H9 (cell line): ENCODE data around the gene CARM1. TPM values are rescaled to one million over a fixed set of nuclear protein-coding genes. Genes with fewer than 3 reads are reported as not detected.
"Not testable (repeated sequence)": the region's sequence is repeated elsewhere in the genome, so short reads cannot be mapped to it uniquely, and the experiment has no call there.

Source experiments
- DNase-seq: peaks from one replicate; pipeline ENCODE4 v3.0.0-alpha.2; 2017
- H2AFZ ChIP-seq: one replicate; pipeline ENCODE4 v1.6.1; 2013; ENCODE audit warnings: mild to moderate bottlenecking, low read length, control low read depth, moderate library complexity
- H2AK5ac ChIP-seq: 2 replicates; pipeline ENCODE4 v1.6.1; 2013; ENCODE audit warnings: low read length, control low read depth, mixed read lengths; ENCODE audit not compliant: insufficient read length
- H2BK120ac ChIP-seq: one replicate; pipeline ENCODE4 v1.6.1; 2013; ENCODE audit warnings: low read depth, mild to moderate bottlenecking, low read length, control low read depth, inconsistent platforms; ENCODE audit not compliant: poor library complexity, severe bottlenecking
- H2BK12ac ChIP-seq: 2 replicates; pipeline ENCODE4 v1.6.1; 2013; ENCODE audit warnings: low read length, control low read depth, mixed read lengths, low read depth; ENCODE audit not compliant: insufficient read length
- H2BK15ac ChIP-seq: 2 replicates; pipeline ENCODE4 v1.6.1; 2013; ENCODE audit warnings: low read depth, low read length, control low read depth
- H2BK20ac ChIP-seq: one replicate; pipeline ENCODE4 v1.6.1; 2013; ENCODE audit warnings: low read depth, mild to moderate bottlenecking, low read length, control low read depth, inconsistent platforms; ENCODE audit not compliant: poor library complexity, severe bottlenecking
- H2BK5ac ChIP-seq: 2 replicates; pipeline ENCODE4 v1.6.1; 2013; ENCODE audit warnings: low read length, control low read depth, mixed read lengths; ENCODE audit not compliant: insufficient read length
- H3K14ac ChIP-seq: 2 replicates; pipeline ENCODE4 v1.6.1; 2013; ENCODE audit warnings: low read length, control low read depth; ENCODE audit not compliant: insufficient read depth
- H3K18ac ChIP-seq: 2 replicates; pipeline ENCODE4 v1.6.1; 2013; ENCODE audit warnings: low read depth, mild to moderate bottlenecking, mixed read lengths, low read length, control low read depth; ENCODE audit not compliant: insufficient read length
- H3K23ac ChIP-seq: 2 replicates; pipeline ENCODE4 v1.6.1; 2013; ENCODE audit warnings: low read length, control low read depth, mixed read lengths, low read depth; ENCODE audit not compliant: insufficient read length
- H3K23me2 ChIP-seq: 2 replicates; pipeline ENCODE4 v1.6.1; 2013; ENCODE audit warnings: low read depth, mild to moderate bottlenecking, mixed read lengths, low read length, control low read depth; ENCODE audit not compliant: insufficient read length, poor library complexity, severe bottlenecking
- H3K27ac ChIP-seq: 2 replicates; pipeline ENCODE4 v1.5.1; 2013; ENCODE audit warnings: low read length, control low read depth, mixed read lengths, low read depth; ENCODE audit not compliant: insufficient read length
- H3K27me3 ChIP-seq: 2 replicates; pipeline ENCODE4 v1.6.1; 2013; ENCODE audit warnings: low read length, control low read depth, inconsistent platforms; ENCODE audit not compliant: insufficient read depth
- H3K4ac ChIP-seq: 2 replicates; pipeline ENCODE4 v1.6.1; 2013; ENCODE audit warnings: low read depth, mild to moderate bottlenecking, control low read depth, inconsistent platforms, low read length, moderate library complexity
- H3K4me1 ChIP-seq: 2 replicates; pipeline ENCODE4 v1.6.1; 2013; ENCODE audit warnings: low read length, control low read depth, inconsistent platforms; ENCODE audit not compliant: insufficient read depth
- H3K4me2 ChIP-seq: 2 replicates; pipeline ENCODE4 v1.6.1; 2013; ENCODE audit warnings: low read length, control low read depth, mixed read lengths; ENCODE audit not compliant: insufficient read length, insufficient read depth
- H3K56ac ChIP-seq: 2 replicates; pipeline ENCODE4 v1.6.1; 2013; ENCODE audit warnings: low read depth, mild to moderate bottlenecking, mixed read lengths, low read length, control low read depth; ENCODE audit not compliant: insufficient read length
- H3K79me1 ChIP-seq: 2 replicates; pipeline ENCODE4 v1.6.1; 2013; ENCODE audit warnings: low read depth, mild to moderate bottlenecking, moderate library complexity, low read length, control low read depth, inconsistent platforms; ENCODE audit not compliant: insufficient read depth, poor library complexity, severe bottlenecking
- H3K79me2 ChIP-seq: 2 replicates; pipeline ENCODE4 v1.6.1; 2013; ENCODE audit warnings: low read length, control low read depth, inconsistent platforms; ENCODE audit not compliant: insufficient read depth
- H3K9ac ChIP-seq: 2 replicates; pipeline ENCODE4 v1.6.1; 2013; ENCODE audit warnings: low read length, control low read depth, mixed read lengths; ENCODE audit not compliant: insufficient read length; ENCODE audit errors: extremely low read depth
- H3K9me3 ChIP-seq: one replicate; pipeline ENCODE4 v1.6.1; 2013; ENCODE audit warnings: low read depth, low read length, inconsistent platforms; ENCODE audit not compliant: control insufficient read depth
- H3T11ph ChIP-seq: one replicate; pipeline ENCODE4 v1.6.1; 2013; ENCODE audit warnings: mild to moderate bottlenecking, low read length, control low read depth, inconsistent platforms
- H4K20me1 ChIP-seq: one replicate; pipeline ENCODE4 v1.6.1; 2013; ENCODE audit not compliant: control insufficient read depth, insufficient read length, insufficient read depth
- H4K5ac ChIP-seq: 2 replicates; pipeline ENCODE4 v1.6.1; 2013; ENCODE audit warnings: low read depth, mild to moderate bottlenecking, mixed read lengths, low read length, control low read depth; ENCODE audit not compliant: insufficient read length
- H4K8ac ChIP-seq: replicated peaks from 2 replicates; pipeline ENCODE4 v1.6.1; 2013; ENCODE audit warnings: low read length, control low read depth, mixed read lengths, low read depth; ENCODE audit not compliant: insufficient read length
- H4K91ac ChIP-seq: 2 replicates; pipeline ENCODE4 v1.6.1; 2013; ENCODE audit warnings: low read depth, mild to moderate bottlenecking, moderate library complexity, mixed read lengths, low read length, control low read depth; ENCODE audit not compliant: insufficient read length
- H3K27ac Mint-ChIP-seq, 3 experiments: 2 replicates in 2 of 3; 3 replicates in 1 of 3; pipeline ENCODE4 v1.8.0; 2020 to 2021; ENCODE audit warnings: mixed read lengths in 3 of 3, mild to moderate bottlenecking in 1 of 3, moderate library complexity in 1 of 3
- H3K27me3 Mint-ChIP-seq: 2 replicates; pipeline ENCODE4 v1.8.0; 2021; ENCODE audit warnings: low read depth, mild to moderate bottlenecking, moderate library complexity, mixed read lengths
- H3K36me3 Mint-ChIP-seq, 3 experiments: 2 replicates in 2 of 3; 3 replicates in 1 of 3; pipeline ENCODE4 v1.8.0; 2020 to 2021; ENCODE audit warnings: low read depth in 3 of 3, mixed read lengths in 3 of 3; ENCODE audit not compliant: insufficient read depth in 1 of 3
- H3K4me1 Mint-ChIP-seq, 2 experiments: 2 replicates each; pipeline ENCODE4 v1.8.0; 2020; ENCODE audit warnings: mixed read lengths in 2 of 2
- H3K4me3 Mint-ChIP-seq, 2 experiments: 2 replicates in 1 of 2; 3 replicates in 1 of 2; pipeline ENCODE4 v1.8.0; 2020 to 2021; ENCODE audit warnings: mild to moderate bottlenecking in 2 of 2, mixed read lengths in 2 of 2, moderate library complexity in 1 of 2
- H3K9me3 Mint-ChIP-seq, 2 experiments: 2 replicates in 1 of 2; 3 replicates in 1 of 2; pipeline ENCODE4 v1.8.0; 2020; ENCODE audit warnings: mild to moderate bottlenecking in 2 of 2, mixed read lengths in 2 of 2, moderate library complexity in 1 of 2
- WGBS: extraction: QIAGEN DNeasy Blood & Tissue Kit; methylation state at CpG from one replicate; pipeline ENCODE4 v1.1.7; 2013; ENCODE audit warnings: missing lambda C conversion rate, low lambda C conversion rate, mixed read lengths; ENCODE audit not compliant: insufficient read length; ENCODE audit errors: extremely low coverage; 5-methylcytosine and 5-hydroxymethylcytosine counted together
- total RNA-seq: library from RNA; stranded (reverse); gene quantifications from 2 replicates; pipeline ENCODE4 v1.2.1, GENCODE V29; 2021

The CARM1 gene
- total RNA-seq, 1 experiment from 2014 or later, result 111 TPM

GRCh38 chr19:10943412-10943811 lies 72.1 kb downstream of the CARM1 start:
- H3K56ac ChIP-seq, H4K91ac ChIP-seq, H2AFZ ChIP-seq, H3K23ac ChIP-seq, H3K36me3 Mint-ChIP-seq, H3K14ac ChIP-seq, H3K4me1 ChIP-seq, H3K4me3 Mint-ChIP-seq, H3K27ac Mint-ChIP-seq, H3K79me2 ChIP-seq, H3K18ac ChIP-seq, H3K9ac ChIP-seq, H4K8ac ChIP-seq, H3K4me1 Mint-ChIP-seq, H2BK15ac ChIP-seq, DNase-seq, H4K5ac ChIP-seq, H3K23me2 ChIP-seq, H3K79me1 ChIP-seq, H3K4ac ChIP-seq, H3K4me2 ChIP-seq, H3K27me3 Mint-ChIP-seq, H2BK20ac ChIP-seq, H2BK120ac ChIP-seq, H3T11ph ChIP-seq, H3K27ac ChIP-seq, H2BK12ac ChIP-seq, H3K9me3 ChIP-seq, H3K9me3 Mint-ChIP-seq, H2AK5ac ChIP-seq, H3K27me3 ChIP-seq, H2BK5ac ChIP-seq, H4K20me1 ChIP-seq: not testable (repeated sequence)
- no CpG with 5 or more reads among the region's 4 CpGs for whole genome bisulfite sequencing
